ENCODE data around the gene LINGO1.

DNA sequence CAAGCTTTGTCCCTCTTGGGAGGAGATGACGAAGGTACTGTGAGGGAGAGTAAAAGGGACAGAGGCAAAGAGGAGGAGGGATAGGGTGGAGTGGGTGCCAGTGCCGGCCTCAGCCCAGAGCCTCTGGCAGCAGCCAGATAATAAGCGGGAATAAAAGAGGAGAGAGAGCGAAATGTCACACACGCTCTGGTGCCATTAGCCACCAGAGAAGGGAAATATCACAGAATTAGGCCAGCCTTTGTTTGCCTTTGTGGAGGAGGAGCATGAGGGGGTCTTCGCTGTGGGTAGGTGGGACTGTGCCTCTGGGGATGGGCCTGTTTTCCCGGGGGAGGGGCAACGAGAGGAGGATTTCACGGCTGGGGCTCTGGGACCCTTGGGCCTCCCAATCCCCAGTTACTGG is 67.8 kb downstream of the LINGO1 start:
- TF ChIP-seq EZH2 (IDR thresholded peaks at IDR 0.05; ENCODE audit: low read length, missing control alignments) = no peak
- TF ChIP-seq, protein P1, sequence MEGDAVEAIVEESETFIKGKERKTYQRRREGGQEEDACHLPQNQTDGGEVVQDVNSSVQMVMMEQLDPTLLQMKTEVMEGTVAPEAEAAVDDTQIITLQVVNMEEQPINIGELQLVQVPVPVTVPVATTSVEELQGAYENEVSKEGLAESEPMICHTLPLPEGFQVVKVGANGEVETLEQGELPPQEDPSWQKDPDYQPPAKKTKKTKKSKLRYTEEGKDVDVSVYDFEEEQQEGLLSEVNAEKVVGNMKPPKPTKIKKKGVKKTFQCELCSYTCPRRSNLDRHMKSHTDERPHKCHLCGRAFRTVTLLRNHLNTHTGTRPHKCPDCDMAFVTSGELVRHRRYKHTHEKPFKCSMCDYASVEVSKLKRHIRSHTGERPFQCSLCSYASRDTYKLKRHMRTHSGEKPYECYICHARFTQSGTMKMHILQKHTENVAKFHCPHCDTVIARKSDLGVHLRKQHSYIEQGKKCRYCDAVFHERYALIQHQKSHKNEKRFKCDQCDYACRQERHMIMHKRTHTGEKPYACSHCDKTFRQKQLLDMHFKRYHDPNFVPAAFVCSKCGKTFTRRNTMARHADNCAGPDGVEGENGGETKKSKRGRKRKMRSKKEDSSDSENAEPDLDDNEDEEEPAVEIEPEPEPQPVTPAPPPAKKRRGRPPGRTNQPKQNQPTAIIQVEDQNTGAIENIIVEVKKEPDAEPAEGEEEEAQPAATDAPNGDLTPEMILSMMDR (conservative IDR thresholded peaks at IDR 0.05 in 1 of 2, IDR thresholded peaks at IDR 0.05 in 1 of 2; ENCODE audit: low read depth in 1 of 2, low read length in 2 of 2) = no peak

Measured in fibroblast of lung (primary cell).